Hypothalamus (tissue), 51 donors: Measurements from ENCODE around the gene GGT6.

Source experiments
- DNase-seq, 51 donors: peaks; one replicate each; lab custom pipeline; 2025; lab: John Stamatoyannopoulos, UW

GGT6 gene

DNA sequence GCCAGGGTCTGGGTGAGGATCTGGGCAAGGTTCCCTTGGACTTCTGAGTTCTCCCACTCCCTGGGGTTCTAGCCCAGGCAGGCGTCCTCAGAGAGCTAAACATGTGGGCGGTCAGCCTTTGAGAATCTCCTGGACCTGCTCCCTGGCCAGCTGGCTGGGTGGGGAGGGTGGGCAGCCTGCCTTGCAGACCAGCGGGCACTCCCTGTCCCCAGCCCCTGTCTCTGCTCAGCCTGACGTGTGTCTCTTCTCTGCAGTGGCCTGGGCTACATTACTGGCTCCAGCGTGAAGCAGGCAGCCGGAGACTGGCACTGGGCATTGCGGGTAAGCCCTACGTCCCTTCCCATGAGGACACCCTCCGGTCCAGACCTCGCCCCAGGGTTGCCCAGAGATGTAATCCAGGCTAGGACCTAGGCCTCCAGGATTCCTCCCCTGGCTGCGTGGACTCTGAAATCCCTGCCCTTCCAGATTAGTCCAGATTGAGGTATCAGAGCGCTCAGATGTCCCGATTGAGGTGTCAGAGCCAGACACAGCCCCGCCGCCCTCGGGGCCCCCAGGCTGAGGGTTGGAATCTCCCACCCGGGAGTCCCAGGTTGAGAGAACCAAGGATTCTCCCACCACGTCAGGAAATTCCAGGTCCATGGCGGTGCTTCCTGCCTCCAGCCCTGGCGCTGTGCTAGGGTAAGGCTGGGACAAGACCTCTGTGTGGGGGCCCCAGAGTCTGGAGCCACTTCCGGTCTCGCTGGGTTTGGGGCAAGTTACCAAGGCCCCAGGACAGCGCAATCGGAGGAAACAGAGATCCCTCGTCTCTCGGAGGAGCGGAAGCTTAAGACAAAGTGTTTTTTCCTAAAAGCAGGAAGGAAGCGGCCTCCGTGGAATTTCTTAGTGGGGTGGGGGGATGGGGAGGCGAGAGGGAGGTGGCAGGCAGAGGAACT, 29.3 kb downstream of the GGT6 start:
- peak in 4 of 51 donors; percentile 15 to 36 (median 25) for DNase-seq

- no peak for DNase-seq
These were observed 30.7 kb downstream of the GGT6 start for GRCh38 chr17:4529533-4530152.

DNA sequence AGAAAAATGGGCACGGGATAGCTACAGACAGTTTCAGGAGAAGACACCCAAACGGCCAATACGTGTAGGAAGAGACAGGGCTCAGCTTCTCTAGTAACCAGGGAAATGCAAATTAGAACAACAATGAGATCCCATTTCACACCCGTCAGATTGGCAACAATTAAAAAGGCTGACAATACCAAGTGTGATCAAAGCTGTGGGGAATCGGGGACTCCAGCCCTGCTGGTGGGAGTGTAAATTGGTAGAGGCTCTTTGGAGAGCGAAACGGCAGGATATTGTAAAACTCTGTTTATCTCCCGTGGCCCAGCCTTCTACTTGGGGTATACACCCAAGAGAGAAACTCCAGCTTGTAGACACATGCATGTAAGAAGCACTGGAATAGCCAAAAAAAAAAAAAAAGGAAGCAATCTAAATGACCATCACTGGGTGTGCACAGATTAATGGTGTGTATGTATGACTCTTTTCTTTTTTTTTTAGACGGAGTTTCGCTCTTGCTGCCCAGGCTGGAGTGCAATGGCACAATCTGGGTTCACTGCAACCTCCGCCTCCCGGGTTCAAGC, 32.7 kb downstream of the GGT6 start:
- DNase-seq: peak in 1 of 51 donors; percentile 30

DNA sequence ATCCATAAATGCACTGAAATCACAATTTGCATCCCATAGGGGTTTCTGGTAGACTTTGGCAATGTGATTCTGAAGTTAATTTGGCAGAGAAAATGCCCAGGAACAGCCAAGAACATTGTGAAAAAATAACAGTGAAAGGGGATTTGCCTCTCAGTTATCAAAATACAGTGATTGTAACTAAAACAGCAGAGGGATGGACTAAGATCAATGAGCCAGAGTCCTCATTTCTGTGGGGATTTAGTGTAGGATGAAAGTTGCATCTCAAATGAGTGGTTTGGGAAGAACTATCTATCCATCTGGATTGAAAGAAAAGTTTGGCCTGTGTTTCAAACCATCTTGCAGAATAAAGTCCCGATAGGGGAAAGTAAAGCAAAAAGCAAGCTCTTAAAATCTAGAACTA, 33.2 kb downstream of the GGT6 start:
- no peak for DNase-seq

GRCh38 chr17:4525691-4526397, 34.5 kb downstream of the GGT6 start:
- no peak for DNase-seq

GRCh38 chr17:4523946-4524345, 36.4 kb downstream of the GGT6 start:
- no peak for DNase-seq

DNA sequence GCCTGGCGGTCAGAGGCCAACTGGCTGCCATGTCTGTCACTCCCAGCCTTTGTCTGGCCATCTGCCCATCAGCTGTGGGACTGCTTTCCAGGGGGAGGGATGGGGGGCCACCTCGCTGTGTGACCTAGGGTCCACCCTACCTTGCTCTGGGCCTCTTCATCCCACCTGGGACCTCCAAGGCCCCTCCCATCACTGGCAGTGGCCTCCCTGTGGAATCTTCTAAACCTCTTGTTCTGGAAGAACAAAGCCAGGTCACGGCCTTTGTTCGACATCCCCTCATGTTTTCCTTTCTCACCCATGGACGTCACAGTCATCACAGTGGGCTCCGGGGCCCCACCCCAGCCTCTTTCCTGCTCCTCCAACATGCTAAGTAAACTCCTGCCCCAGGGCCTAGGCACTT, 37.7 kb downstream of the GGT6 start:
- DNase-seq: no peak

GRCh38 chr17:4520894-4521600, 39.3 kb downstream of the GGT6 start:
- DNase-seq: no peak

GRCh38 chr17:4520060-4520893, 40.1 kb downstream of the GGT6 start:
- DNase-seq: no peak

- peak in 31 of 51 donors; percentile 9 to 74 (median 42) for DNase-seq
These were observed 41.0 kb downstream of the GGT6 start for GRCh38 chr17:4519361-4519788.

DNA sequence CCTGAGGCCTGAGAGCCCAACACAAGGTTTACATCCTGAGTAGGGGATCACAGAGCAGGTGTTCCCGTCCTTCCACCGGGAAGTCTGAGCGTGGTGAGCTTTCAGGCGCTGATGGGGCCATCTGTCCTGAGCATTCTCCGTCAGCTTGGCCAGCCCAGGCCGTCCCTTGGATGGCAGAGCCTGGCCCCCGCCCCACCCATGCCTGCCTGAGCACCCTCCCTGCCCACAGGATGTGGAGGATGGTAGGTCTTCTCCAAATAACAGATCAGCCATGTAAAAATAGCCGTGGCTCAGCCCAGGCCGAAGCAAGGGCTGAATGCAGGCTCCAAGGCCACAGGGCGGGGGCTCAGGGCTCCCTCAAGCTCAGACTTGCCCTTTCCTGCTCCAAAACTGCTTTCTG, 41.5 kb downstream of the GGT6 start:
- DNase-seq: peak in 3 of 51 donors; percentile 18 to 46 (median 38)

GRCh38 chr17:4516735-4517134, 43.6 kb downstream of the GGT6 start:
- DNase-seq: no peak

DNA sequence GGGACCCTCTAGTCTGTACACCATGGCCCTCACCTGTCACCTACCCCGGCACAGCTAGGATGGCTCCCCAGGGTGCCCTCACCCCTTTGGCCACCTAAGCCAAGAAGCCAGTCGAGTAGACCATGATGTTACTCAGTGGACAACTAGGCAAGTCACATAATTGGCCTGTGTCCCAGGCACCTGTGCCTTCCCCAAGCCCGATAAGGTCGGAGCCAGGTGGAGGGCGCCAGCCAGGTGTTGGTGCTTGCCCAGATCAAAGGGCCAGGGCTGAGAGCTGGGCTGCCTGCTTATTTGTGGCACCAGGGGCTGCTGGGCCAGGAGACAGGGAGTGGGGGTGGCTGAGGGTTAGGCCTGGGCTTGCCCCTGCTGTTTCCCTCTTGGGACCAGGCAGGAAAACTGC, 44.9 kb downstream of the GGT6 start:
- DNase-seq: no peak

DNA sequence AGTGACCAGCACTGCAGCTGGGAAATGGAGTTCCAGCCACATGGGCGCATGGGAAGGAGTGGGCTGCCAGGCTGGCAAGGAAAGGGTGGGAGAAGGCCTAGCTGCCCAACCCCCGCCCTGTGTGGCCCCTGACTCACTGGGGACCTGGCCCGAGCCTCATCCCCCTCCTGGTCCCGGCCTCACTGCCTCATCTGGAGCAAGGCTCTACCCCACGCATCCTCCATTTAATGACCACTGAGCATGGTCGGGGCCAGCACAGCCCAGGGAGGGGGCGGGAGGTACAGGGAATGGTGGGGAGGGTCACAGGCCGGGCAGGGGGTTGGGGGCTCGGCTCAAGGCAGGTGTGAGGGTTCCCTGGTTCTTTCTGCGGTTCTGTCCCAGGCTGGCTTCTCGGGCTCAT, 45.6 kb downstream of the GGT6 start:
- DNase-seq: no peak

GRCh38 chr17:4514206-4514605, 46.2 kb downstream of the GGT6 start:
- no peak for DNase-seq

DNA sequence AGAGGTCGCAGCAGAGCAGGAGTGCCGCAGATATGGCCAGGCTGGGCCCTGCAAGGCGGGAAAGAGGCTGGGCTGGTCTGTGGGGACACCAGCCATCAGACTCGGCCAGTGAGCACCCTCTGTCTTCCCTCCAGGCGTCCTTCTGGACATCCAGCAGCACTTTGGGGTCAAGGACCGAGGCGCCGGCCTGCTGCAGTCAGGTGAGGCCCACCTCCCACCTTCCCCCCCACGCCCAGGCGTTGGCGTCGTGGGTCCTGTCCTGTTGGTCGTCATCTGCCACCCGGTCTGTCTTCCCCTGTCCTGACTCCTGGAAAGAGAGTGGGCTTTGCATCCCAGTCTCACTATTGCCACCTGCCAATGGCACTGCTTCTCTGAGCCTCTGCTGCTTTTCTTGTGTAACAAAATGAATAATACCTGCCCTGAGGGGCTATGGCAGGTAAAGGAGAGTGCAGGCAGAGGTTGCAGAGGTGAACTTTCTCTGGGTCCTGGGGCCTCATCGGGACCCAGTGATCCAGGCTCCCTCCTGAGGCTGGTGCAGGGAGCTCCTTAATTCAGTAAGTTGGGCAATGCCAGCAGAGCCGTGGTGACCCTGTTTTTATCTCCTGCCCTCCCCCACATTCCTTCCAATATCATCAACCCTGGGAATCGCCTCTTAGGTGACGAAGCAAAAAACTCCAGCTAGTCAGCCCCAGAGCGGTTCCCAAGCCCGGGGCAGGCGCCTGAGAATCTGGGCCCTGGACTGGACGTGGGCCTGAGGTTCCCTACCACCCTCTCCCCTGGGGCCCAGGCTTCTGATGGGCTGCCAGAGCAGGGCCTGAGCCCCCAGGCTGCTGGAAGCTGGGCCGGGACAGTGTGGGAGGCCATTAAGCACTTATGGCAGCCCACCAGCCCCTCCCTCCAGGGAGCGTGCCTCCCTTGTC, 47.0 kb downstream of the GGT6 start:
- DNase-seq: no peak

- no peak for DNase-seq
These were observed 47.9 kb downstream of the GGT6 start for GRCh38 chr17:4512156-4513112.
